ENCODE data around the gene SAYSD1. TPM values are rescaled to one million over a fixed set of nuclear protein-coding genes. Genes with fewer than 3 reads are reported as not detected.

The SAYSD1 gene
- total and polyA plus RNA-seq, 9 donors, result 10.1 to 12.9 (median 11.5) TPM

DNA sequence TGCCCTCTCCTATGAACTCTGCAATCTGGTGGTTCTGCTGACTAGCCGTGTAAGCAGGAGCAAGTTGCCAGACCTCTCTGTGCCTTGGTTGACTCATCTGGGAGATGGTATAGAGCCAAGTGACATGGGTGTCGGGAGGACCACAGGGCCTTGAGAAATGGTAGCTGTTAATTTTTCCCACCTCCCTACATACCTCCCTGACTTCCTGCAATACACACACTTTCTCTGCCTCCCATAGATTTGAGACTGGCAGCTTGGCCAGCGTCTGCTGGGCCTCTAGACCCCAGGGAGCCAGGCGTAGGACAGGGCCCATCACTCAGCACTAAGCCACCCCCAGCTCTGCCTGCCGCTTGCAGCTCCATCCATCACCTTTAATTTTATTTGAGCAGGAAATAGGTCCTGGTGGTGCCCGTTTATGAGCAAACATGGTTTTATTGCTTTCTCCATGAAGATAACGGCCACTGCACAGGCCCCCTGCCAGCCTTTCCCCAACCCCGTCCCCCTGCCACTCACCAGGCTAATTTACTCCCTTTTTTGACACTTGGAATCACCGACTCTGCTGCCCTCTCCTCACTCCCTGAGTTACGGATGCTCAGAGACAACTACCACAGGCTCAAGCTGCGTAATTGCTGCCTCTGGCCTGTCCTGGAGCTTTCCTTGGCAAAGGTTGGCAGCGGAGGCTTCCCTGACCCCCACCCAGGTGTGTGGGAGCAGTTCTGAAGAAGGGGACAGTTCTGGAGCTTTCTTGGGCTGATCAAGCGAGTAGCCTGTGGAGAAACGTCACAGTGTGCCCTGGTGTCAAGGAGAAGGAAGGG, 55.3 kb downstream of the SAYSD1 start:
- Histone ChIP-seq H3K36me3 (ENCODE audit: control insufficient read depth, insufficient read depth, low read length) (no peaks in the 10 kb centered on the region), H3K4me1 (ENCODE audit: control insufficient read depth, insufficient read depth, low read length) (no peaks in the 10 kb centered on the region), H3K4me3 (ENCODE audit: low read length) (no peak overlapping the region), H3K27me3 (ENCODE audit: control insufficient read depth, insufficient read depth, low read length) (peaks cover 40% of the 10 kb centered on the region), H3K27ac (ENCODE audit: low read length) (no peak overlapping the region), H3K9me3 (replicated peaks; ENCODE audit: control insufficient read depth, low read depth, low read length) (no peaks in the 10 kb centered on the region)
- DNase-seq, result no peak
- WGBS (ENCODE audit: insufficient coverage), result 42% methylated on average over 11 of the region's 14 CpGs

DNA sequence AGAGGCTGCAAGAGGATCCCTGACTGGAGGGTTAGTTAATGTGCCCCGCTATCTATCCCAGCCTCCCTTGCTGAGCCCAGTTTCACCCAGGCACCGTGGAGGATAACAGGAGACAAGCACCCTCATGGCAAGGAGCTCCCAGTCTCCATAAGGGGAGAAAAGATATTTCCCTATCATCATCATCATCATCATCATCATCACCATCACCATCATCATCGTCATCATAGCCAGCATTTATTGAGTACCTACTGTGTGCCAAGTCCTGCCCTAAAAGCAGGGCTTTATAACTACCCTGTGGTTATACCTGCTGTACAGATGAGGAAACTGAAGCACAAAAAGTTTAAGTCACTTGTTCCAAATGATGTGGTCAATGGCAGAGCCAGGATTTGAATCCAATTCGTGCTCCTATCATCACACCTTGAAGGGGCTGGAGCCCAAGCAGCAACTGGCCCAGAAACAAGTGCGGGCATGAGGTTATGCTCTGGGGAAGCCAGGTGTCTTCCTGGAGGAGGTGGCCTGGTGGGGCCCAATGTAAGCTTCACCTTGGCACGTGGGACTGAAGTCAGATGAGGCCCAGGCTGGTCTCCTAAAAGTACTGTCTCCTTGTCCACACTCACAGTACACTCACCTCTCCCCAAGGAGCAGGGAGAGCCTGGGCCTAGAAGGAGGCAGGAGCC, 56.4 kb downstream of the SAYSD1 start:
- no peak overlapping the region for H3K27ac ChIP-seq (ENCODE audit: low read length)
- 89% methylated on average over 2 of the region's 6 CpGs for WGBS (ENCODE audit: insufficient coverage)
- H3K4me1 ChIP-seq (ENCODE audit: control insufficient read depth, insufficient read depth, low read length), result no peaks in the 10 kb centered on the region
- no peak for DNase-seq
- H3K4me3 ChIP-seq (ENCODE audit: low read length), result no peak overlapping the region
- no peaks in the 10 kb centered on the region for H3K9me3 ChIP-seq (replicated peaks; ENCODE audit: control insufficient read depth, low read depth, low read length)
- peaks cover 40% of the 10 kb centered on the region for H3K27me3 ChIP-seq (ENCODE audit: control insufficient read depth, insufficient read depth, low read length)
- H3K36me3 ChIP-seq (ENCODE audit: control insufficient read depth, insufficient read depth, low read length), result no peaks in the 10 kb centered on the region

DNA sequence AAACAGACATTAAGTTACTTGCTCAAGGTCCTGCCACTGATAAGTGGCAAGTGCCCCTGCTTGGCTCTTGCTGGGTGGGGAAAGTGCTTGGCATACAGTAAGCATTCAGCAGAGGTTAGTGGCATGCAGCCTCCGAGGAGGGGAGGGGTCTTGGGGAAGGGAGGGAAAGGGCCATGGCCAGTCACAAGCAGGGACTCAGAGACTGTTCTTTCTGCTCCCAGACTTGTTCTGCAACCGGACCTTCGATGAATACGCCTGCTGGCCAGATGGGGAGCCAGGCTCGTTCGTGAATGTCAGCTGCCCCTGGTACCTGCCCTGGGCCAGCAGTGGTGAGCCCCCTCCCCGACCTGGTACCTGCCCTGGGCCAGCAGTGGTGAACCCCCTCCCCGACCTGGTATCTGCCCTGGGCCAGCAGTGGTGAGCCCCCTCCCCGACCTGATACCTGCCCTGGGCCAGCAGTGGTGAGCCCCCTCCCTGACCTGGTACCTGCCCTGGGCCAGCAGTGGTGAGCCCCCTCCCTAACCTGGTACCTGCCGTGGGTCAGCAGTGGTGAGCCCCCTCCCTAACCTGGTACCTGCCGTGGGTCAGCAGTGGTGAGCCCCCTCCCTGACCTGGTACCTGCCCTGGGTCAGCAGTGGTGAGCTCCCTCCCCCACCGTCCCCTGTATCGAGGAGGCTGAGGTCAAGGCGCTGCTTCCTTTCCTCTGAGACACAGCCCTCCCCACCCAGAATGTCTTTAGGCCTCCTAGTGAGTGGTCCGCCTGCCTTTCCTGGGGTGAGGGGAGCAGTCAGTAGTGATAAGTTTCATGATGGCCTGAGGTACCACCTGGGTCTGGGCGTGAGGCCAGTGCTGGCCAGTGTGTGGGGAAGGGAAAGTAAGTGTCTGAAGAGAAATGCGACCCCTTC, 57.5 kb downstream of the SAYSD1 start:
- no peak overlapping the region for H3K27ac ChIP-seq (ENCODE audit: low read length)
- 57% methylated on average over 14 of the region's 17 CpGs for WGBS (ENCODE audit: insufficient coverage)
- H3K9me3 ChIP-seq (replicated peaks; ENCODE audit: control insufficient read depth, low read depth, low read length), result no peaks in the 10 kb centered on the region

DNA sequence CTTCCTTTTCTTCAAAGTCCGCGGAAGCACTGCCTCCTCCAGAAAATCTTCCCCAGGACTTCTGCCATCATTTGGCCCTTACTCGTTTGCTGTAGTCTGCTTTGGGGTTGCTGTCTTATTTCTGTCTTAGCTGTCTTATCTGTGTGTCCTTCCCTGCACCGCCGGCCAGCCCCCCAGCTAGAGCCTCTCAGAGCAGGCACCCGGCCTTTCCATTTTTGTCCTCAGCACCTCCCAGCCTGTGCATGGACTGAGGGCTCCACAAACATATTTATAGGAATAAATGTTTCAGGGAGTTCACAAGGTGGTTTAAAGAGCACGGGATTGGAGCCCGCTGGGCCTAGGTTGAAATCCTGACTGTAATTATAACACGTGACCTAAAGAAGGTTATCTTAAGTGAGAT, 58.3 kb downstream of the SAYSD1 start:
- DNase-seq, result no peak
- H3K27me3 ChIP-seq (ENCODE audit: control insufficient read depth, insufficient read depth, low read length), result peaks cover 36% of the 10 kb centered on the region
- no peaks in the 10 kb centered on the region for H3K4me1 ChIP-seq (ENCODE audit: control insufficient read depth, insufficient read depth, low read length)
- H3K9me3 ChIP-seq (replicated peaks; ENCODE audit: control insufficient read depth, low read depth, low read length), result no peaks in the 10 kb centered on the region
- no peak overlapping the region for H3K4me3 ChIP-seq (ENCODE audit: low read length)
- H3K27ac ChIP-seq (ENCODE audit: low read length), result no peak overlapping the region
- H3K36me3 ChIP-seq (ENCODE audit: control insufficient read depth, insufficient read depth, low read length), result no peaks in the 10 kb centered on the region
- WGBS (ENCODE audit: insufficient coverage), result 78% methylated on average over 7 of the region's 9 CpGs

More for the DNA sequence above, 57.5 kb downstream of the SAYSD1 start:
- Histone ChIP-seq H3K4me1 (ENCODE audit: control insufficient read depth, insufficient read depth, low read length) (no peaks in the 10 kb centered on the region), H3K27me3 (ENCODE audit: control insufficient read depth, insufficient read depth, low read length) (peaks cover 41% of the 10 kb centered on the region), H3K36me3 (ENCODE audit: control insufficient read depth, insufficient read depth, low read length) (no peaks in the 10 kb centered on the region), H3K4me3 (ENCODE audit: low read length) (no peak overlapping the region)
- no peak for DNase-seq

DNA sequence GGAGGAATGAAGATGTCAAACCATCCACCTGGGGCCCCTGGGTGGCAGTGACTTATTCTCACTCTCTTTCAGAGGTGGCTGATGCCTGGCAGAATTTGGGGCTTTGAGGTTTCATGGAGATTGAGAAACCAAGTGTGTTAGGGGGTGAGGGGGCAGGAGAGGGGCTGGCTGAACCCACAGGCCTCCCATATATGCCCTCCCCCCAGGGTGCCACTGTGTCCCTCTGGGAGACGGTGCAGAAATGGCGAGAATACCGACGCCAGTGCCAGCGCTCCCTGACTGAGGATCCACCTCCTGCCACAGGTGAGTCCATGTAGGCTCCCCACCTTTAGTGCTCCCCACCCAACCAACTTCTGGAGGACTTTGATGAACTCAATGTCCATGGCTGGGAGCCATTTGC, 58.8 kb downstream of the SAYSD1 start:
- no peaks in the 10 kb centered on the region for H3K9me3 ChIP-seq (replicated peaks; ENCODE audit: control insufficient read depth, low read depth, low read length)
- H3K27ac ChIP-seq (ENCODE audit: low read length), result no peak overlapping the region
- no peak overlapping the region for H3K4me3 ChIP-seq (ENCODE audit: low read length)
- H3K27me3 ChIP-seq (ENCODE audit: control insufficient read depth, insufficient read depth, low read length), result peaks cover 36% of the 10 kb centered on the region
- DNase-seq, result no peak
- no peaks in the 10 kb centered on the region for H3K4me1 ChIP-seq (ENCODE audit: control insufficient read depth, insufficient read depth, low read length)
- WGBS (ENCODE audit: insufficient coverage), result 96% methylated on average over 5 of the region's 5 CpGs
- no peaks in the 10 kb centered on the region for H3K36me3 ChIP-seq (ENCODE audit: control insufficient read depth, insufficient read depth, low read length)

DNA sequence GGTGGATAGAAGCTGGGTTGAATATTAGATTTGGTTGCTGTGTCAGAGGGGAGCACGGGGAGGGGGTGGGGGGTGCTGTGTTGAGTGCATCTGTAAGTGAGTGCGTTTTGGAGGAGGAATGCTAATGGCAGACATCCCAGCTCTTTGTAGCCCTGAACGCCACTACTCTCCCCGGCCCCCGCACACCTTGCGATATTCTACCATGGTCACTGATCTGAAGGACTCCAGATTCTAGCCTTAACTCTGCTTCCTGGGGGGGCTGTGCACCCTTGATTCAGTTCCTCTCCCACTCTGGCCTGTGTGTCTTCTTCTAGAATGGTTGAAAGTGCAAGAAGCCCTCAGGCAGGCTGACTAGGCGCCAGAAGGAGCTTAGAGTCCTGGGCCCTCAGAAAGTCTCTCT, 59.3 kb downstream of the SAYSD1 start:
- Histone ChIP-seq H3K27me3 (ENCODE audit: control insufficient read depth, insufficient read depth, low read length) (peaks cover 35% of the 10 kb centered on the region), H3K27ac (ENCODE audit: low read length) (no peak overlapping the region), H3K4me1 (ENCODE audit: control insufficient read depth, insufficient read depth, low read length) (no peaks in the 10 kb centered on the region), H3K9me3 (replicated peaks; ENCODE audit: control insufficient read depth, low read depth, low read length) (no peaks in the 10 kb centered on the region), H3K4me3 (ENCODE audit: low read length) (no peak overlapping the region), H3K36me3 (ENCODE audit: control insufficient read depth, insufficient read depth, low read length) (no peaks in the 10 kb centered on the region)
- WGBS (ENCODE audit: insufficient coverage), result 100% methylated on average over 1 of the region's 7 CpGs
- no peak for DNase-seq

DNA sequence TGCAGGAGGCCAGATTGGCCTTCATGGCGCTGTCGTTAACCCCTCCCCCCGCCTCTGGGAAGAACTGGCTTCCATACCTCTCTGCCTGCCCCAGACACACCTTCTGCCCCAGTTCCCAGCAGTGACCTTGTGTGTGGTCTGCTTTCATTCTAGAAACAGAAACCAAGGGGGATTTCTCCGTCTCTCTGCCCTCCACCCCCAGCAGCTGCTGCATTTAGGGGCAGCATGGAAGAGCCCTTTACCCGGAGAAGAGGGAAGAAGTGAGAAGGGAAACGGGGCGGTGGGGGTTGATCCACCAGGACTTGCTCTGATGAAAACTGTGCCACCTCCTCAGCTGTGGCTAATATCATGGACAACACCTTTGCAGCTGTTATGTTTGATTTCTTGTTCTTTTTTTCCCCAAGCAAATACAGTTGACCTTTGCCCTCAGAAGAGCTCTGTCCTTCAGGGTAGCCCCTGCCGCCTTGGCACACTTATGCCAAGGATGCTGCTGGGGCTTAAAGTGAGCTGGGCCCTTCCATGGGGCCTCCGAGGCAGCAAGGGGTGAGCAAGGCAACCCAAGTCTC, 60.3 kb downstream of the SAYSD1 start:
- H3K9me3 ChIP-seq (replicated peaks; ENCODE audit: control insufficient read depth, low read depth, low read length), result no peaks in the 10 kb centered on the region
- H3K27me3 ChIP-seq (ENCODE audit: control insufficient read depth, insufficient read depth, low read length), result peaks cover 35% of the 10 kb centered on the region
- no peaks in the 10 kb centered on the region for H3K36me3 ChIP-seq (ENCODE audit: control insufficient read depth, insufficient read depth, low read length)
- DNase-seq, result no peak
- H3K4me1 ChIP-seq (ENCODE audit: control insufficient read depth, insufficient read depth, low read length), result no peaks in the 10 kb centered on the region
- no peak overlapping the region for H3K27ac ChIP-seq (ENCODE audit: low read length)
- WGBS (ENCODE audit: insufficient coverage), result 54% methylated on average over 5 of the region's 9 CpGs
- H3K4me3 ChIP-seq (ENCODE audit: low read length), result no peak overlapping the region

Other genes with a start within 250 kb of the SAYSD1 start
- gene GLP1R, start 66.4 kb downstream of the SAYSD1 start, total RNA-seq, result under 0.01 TPM
- under 1 TPM in 3 of 8 donors, not detected in 5; 0.04 to 0.08 (median 0.07) TPM for gene GLP1R, start 66.4 kb downstream of the SAYSD1 start, polyA plus RNA-seq (ENCODE audit: insufficient read depth in 1 of 8, insufficient read length in 8 of 8, low replicate concordance in 1 of 8)
- 1.5 TPM for gene KCNK5, start 114.3 kb upstream of the SAYSD1 start, total RNA-seq
- gene KCNK5, start 114.3 kb upstream of the SAYSD1 start, polyA plus RNA-seq (ENCODE audit: insufficient read depth in 1 of 8, insufficient read length in 8 of 8, low replicate concordance in 1 of 8), result 1 to 10 TPM in 5 of 8 donors, under 1 TPM in 3; 0.71 to 2.7 (median 1.3) TPM
- 0.44 TPM for gene KCNK17, start 199.2 kb upstream of the SAYSD1 start, total RNA-seq
- gene KCNK17, start 199.2 kb upstream of the SAYSD1 start, polyA plus RNA-seq (ENCODE audit: insufficient read depth in 1 of 8, insufficient read length in 8 of 8, low replicate concordance in 1 of 8), result 1 to 10 TPM in 1 of 8 donors, under 1 TPM in 3, not detected in 4; 0.08 to 1.3 (median 0.48) TPM
- not detected for gene KCNK16, start 207.5 kb upstream of the SAYSD1 start, total RNA-seq
- gene KCNK16, start 207.5 kb upstream of the SAYSD1 start, polyA plus RNA-seq (ENCODE audit: insufficient read depth in 1 of 8, insufficient read length in 8 of 8, low replicate concordance in 1 of 8), result under 1 TPM in 2 of 8 donors, not detected in 6; 0.20 to 0.34 TPM

Data from muscle of leg (tissue), 11 donors.